HepG2 (cell line): ENCODE results near the gene DGKG. TPM values are rescaled to one million over a fixed set of nuclear protein-coding genes. Genes with fewer than 3 reads are reported as not detected.

Experiments
- ATAC-seq: fragments of 200-7000 bp; cut with Tn5 transposase; 3 replicates; pipeline ENCODE4 v1.9.1; 2020; ENCODE audit warnings: mild to moderate bottlenecking, moderate library complexity
- BruUV-seq: library from RNA; stranded (reverse); fragments of 400-500 nt; replicated peaks from 2 replicates; lab custom pipeline; 2021; lab: Mats Ljungman, UMichigan
- CTCF ChIA-PET: fragments of 300-600 bp; formaldehyde crosslinking; extraction: SDS; loops from one replicate; lab custom pipeline; 2021; ENCODE audit warnings: low total read pairs, inconsistent platforms, low intra/inter-chr PET ratio; lab: Yijun Ruan, JAX
- POLR2A ChIA-PET: fragments of 350-600 bp; sonication (Branson Sonifier 250); formaldehyde crosslinking; loops from one replicate; lab custom pipeline; 2020; ENCODE audit warnings: antibody characterized with exemption, inconsistent platforms; lab: Yijun Ruan, JAX
- DNase-seq: peaks from one replicate; pipeline ENCODE4 v3.0.0-alpha.2; 2015; ENCODE audit warnings: low spot score
- FAIRE-seq: peaks from 3 replicates; lab custom pipeline; 2011; peaks lifted over from hg19 to GRCh38; lab: Jason Lieb, UNC
- H2AFZ ChIP-seq: one replicate; pipeline ENCODE4 v1.6.1; 2011; ENCODE audit warnings: low read length, inconsistent platforms
- H3K27ac ChIP-seq: fragments of 300-600 bp; 3 replicates; pipeline ENCODE4 v1.8.0; 2011; ENCODE audit warnings: mixed run types, mild to moderate bottlenecking, mixed read lengths, low read length, inconsistent platforms; ENCODE audit not compliant: insufficient read depth; ENCODE audit errors: extremely low read length
- H3K27me3 ChIP-seq, 2 experiments: fragments of 200-600 bp in 1 of 2; 2 replicates in 1 of 2; 3 replicates in 1 of 2; pipeline versions ENCODE4 v1.6.0 to v1.8.0; 2011; ENCODE audit warnings: low read length in 2 of 2, mild to moderate bottlenecking in 2 of 2, moderate library complexity in 2 of 2, inconsistent platforms in 1 of 2; ENCODE audit not compliant: insufficient read depth in 2 of 2, control insufficient read depth in 1 of 2
- H3K36me3 ChIP-seq, 2 experiments: fragments of 200-600 bp in 1 of 2; replicated peaks in 1 of 2; 2 replicates in 1 of 2; 3 replicates in 1 of 2; pipeline versions ENCODE4 v1.5.1 to v1.8.0; 2011; ENCODE audit warnings: low read length in 2 of 2, inconsistent platforms in 1 of 2; ENCODE audit not compliant: insufficient read depth in 2 of 2, control insufficient read depth in 1 of 2
- H3K4me1 ChIP-seq: 2 replicates; pipeline ENCODE4 v1.5.1; 2012; ENCODE audit warnings: low read length, inconsistent platforms; ENCODE audit not compliant: insufficient read depth
- H3K4me2 ChIP-seq: 2 replicates; pipeline ENCODE4 v1.6.0; 2011; ENCODE audit warnings: low read depth, low read length, inconsistent platforms
- H3K4me3 ChIP-seq, 3 experiments: fragments of 200-600 bp in 1 of 3; sonication (generic), shearing (Covaris generic) in 1 of 3; replicated peaks in 1 of 3; 2 replicates each; pipeline ENCODE4 v1.5.1; 2011 to 2016; ENCODE audit warnings: low read length in 3 of 3, inconsistent platforms in 2 of 3, low read depth in 2 of 3, mild to moderate bottlenecking in 2 of 3, control low read depth in 1 of 3, mixed read lengths in 1 of 3; ENCODE audit not compliant: insufficient read depth in 1 of 3
- H3K79me2 ChIP-seq: one replicate; pipeline ENCODE4 v1.6.1; 2011; ENCODE audit warnings: low read length, inconsistent platforms; ENCODE audit not compliant: insufficient read depth
- H3K9ac ChIP-seq: 2 replicates; pipeline ENCODE4 v1.6.0; 2011; ENCODE audit warnings: mild to moderate bottlenecking, low read depth, low read length, inconsistent platforms; ENCODE audit not compliant: insufficient read depth
- H3K9me3 ChIP-seq: 2 replicates; pipeline ENCODE4 v1.5.1; 2012; ENCODE audit warnings: mild to moderate bottlenecking, low read length
- H4K20me1 ChIP-seq: 2 replicates; pipeline ENCODE4 v1.6.0; 2011; ENCODE audit warnings: inconsistent platforms, mild to moderate bottlenecking, low read length, moderate library complexity; ENCODE audit not compliant: insufficient read depth
- MTF1 ChIP-seq: sonication (generic); formaldehyde crosslinking; IDR thresholded peaks from 2 replicates; pipeline ENCODE4 v1.5.0; 2020; ENCODE audit warnings: missing genetic modification reagents
- TGIF2 ChIP-seq: IDR thresholded peaks from 2 replicates; pipeline ENCODE4 v1.6.1; 2016; ENCODE audit warnings: control low read depth, missing compliant biosample characterization
- WGBS: methylation state at CpG from one replicate; pipeline ENCODE4 v1.1.6; 2017; ENCODE audit warnings: low lambda C conversion rate; 5-methylcytosine and 5-hydroxymethylcytosine counted together
- in situ Hi-C: cut with HindIII; loops from 2 replicates; pipeline ENCODE4 v1.10.0; 2017; ENCODE audit warnings: low pct_unique_long_range_greater_than_20kb; ENCODE audit not compliant: extremely low pct_ligation_motif_present
- intact Hi-C: fragments of 100-400 bp; cut with micrococcal nuclease; formaldehyde crosslinking; loops from one replicate; pipeline ENCODE4 v1.10.0; 2022; ENCODE audit not compliant: unreplicated experiment
- polyA plus RNA-seq, 8 experiments: library from polyadenylated mRNA; depleted of rRNA in 3 of 8; stranded (reverse) in 7 of 8; unstranded in 1 of 8; fragments of >200 nt; fragmentation: Illumina TruSeq in 4 of 8; extraction: Trizol in 4 of 8; gene quantifications; 2 replicates each; pipeline versions ENCODE4 v1.2.1 to v1.2.3, GENCODE V29; 2011 to 2016; ENCODE audit warnings: low read depth in 4 of 8, missing spikeins in 1 of 8, mixed read lengths in 1 of 8; ENCODE audit not compliant: insufficient read depth in 1 of 8
- total RNA-seq, 5 experiments: library from RNA; depleted of rRNA; stranded (reverse); fragments of >200 nt; fragmentation: Illumina TruSeq; extraction: Trizol; gene quantifications; 2 replicates each; pipeline ENCODE4 v1.2.3, GENCODE V29; 2016; ENCODE audit warnings: low read depth in 1 of 5
- TF ChIP-seq, protein P1 (sequence below), 2 experiments: sonication (generic) in 1 of 2; formaldehyde crosslinking in 1 of 2; IDR thresholded peaks; 2 replicates each; pipeline versions ENCODE4 v1.4.0 to v1.6.1; 2016 to 2020; ENCODE audit warnings: borderline replicate concordance in 1 of 2, low read depth in 1 of 2, mild to moderate bottlenecking in 1 of 2, missing genetic modification reagents in 1 of 2
- TF ChIP-seq, protein P2 (sequence below): sonication (generic); formaldehyde crosslinking; IDR thresholded peaks from 2 replicates; pipeline ENCODE4 v1.8.1; 2022; ENCODE audit warnings: mild to moderate bottlenecking, missing genetic modification reagents

The DGKG gene
- total and polyA plus RNA-seq, 2 of the 13 experiments (the other 11 are each of a cell fraction or from before 2014, with no cell fraction given): 3.8 to 6.2 TPM

DNA sequence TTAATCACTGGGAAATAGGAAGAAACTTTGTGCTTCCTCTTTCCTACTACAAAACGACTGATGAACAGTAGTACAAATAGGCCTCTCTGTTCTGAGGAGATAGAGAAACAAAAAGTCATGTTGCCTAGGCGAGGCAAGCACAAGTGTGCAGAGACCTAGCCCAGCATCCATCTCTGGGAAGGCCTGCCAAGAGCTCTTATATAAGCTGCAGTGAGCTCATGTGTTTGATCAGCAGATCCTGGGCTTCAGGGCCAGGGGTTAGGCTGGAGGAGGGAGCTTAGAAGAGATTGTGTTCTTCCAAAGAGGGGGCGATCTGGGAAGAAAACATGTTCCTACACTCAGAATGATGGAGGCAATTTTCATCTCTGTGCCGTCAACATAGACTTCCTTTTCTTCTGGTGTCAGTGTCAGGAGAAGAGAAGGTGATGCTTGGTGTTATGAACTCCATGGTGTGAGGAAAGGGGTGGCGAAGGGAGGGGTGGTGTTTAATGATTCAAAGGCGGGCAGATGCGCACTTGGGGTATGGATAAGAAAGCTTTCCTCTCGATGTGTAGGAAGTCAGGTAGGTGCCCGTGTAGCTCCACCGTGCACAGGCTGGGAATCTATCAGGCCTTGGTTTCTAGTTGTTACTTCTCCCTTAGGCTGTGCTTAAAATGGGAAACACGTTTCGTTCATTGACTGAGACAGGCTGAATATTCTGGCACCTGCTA lies 223.6 kb downstream of the DGKG start:
- CTCF ChIA-PET: no interaction called here
- no peaks in the 10 kb centered on the region for H4K20me1 ChIP-seq
- peak; percentile 72 for ATAC-seq
- H3K4me1 ChIP-seq: peaks cover 6% of the 10 kb centered on the region; the same call in 1 of the 2 replicates
- no TSS peak for BruUV-seq
- no peak overlapping the region for H3K4me3 ChIP-seq
- no peak overlapping the region for H3K27ac ChIP-seq
- in situ Hi-C loops (no loop called here), intact Hi-C loops (no loop called here)
- no peak for FAIRE-seq
- DNase-seq: peak; percentile 15
- H3K27me3 ChIP-seq: no peaks in the 10 kb centered on the region
- H3K36me3 ChIP-seq: no peaks in the 10 kb centered on the region
- WGBS: 73% methylated on average over 12 of the region's 12 CpGs
- H3K4me2 ChIP-seq: no peak overlapping the region
- H3K79me2 ChIP-seq: no peaks in the 10 kb centered on the region
- no peak overlapping the region for H3K9ac ChIP-seq
- POLR2A ChIA-PET: no interaction called here
- H2AFZ ChIP-seq: no peak overlapping the region
- H3K9me3 ChIP-seq: no peaks in the 10 kb centered on the region
- TF ChIP-seq, protein P1, sequence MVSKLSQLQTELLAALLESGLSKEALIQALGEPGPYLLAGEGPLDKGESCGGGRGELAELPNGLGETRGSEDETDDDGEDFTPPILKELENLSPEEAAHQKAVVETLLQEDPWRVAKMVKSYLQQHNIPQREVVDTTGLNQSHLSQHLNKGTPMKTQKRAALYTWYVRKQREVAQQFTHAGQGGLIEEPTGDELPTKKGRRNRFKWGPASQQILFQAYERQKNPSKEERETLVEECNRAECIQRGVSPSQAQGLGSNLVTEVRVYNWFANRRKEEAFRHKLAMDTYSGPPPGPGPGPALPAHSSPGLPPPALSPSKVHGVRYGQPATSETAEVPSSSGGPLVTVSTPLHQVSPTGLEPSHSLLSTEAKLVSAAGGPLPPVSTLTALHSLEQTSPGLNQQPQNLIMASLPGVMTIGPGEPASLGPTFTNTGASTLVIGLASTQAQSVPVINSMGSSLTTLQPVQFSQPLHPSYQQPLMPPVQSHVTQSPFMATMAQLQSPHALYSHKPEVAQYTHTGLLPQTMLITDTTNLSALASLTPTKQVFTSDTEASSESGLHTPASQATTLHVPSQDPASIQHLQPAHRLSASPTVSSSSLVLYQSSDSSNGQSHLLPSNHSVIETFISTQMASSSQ (IDR thresholded peaks at IDR 0.05; ENCODE audit: low read depth): no peak
- TF ChIP-seq, protein P1 (CRISPR knock-in tag; IDR thresholded peaks at IDR 0.05; ENCODE audit: borderline replicate concordance): no peak
- TF ChIP-seq TGIF2 (CRISPR knock-in tag) (no peak), MTF1 (CRISPR knock-in tag) (no peak)
- TF ChIP-seq, protein P2, sequence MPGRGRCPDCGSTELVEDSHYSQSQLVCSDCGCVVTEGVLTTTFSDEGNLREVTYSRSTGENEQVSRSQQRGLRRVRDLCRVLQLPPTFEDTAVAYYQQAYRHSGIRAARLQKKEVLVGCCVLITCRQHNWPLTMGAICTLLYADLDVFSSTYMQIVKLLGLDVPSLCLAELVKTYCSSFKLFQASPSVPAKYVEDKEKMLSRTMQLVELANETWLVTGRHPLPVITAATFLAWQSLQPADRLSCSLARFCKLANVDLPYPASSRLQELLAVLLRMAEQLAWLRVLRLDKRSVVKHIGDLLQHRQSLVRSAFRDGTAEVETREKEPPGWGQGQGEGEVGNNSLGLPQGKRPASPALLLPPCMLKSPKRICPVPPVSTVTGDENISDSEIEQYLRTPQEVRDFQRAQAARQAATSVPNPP (CRISPR knock-in tag): no peak
